Smooth muscle cell (in vitro differentiated cells): Measurements from ENCODE around the gene SPATA6L. TPM values are rescaled to one million over a fixed set of nuclear protein-coding genes. Genes with fewer than 3 reads are reported as not detected.

Experiments used
- DNase-seq: peaks from one replicate; lab custom pipeline; 2025; ENCODE audit not compliant: unreplicated experiment; lab: John Stamatoyannopoulos, UW
- H2AFZ ChIP-seq: fragments of 200-600 bp; sonication (generic); 2 replicates; pipeline ENCODE4 v1.6.0; 2016; ENCODE audit warnings: antibody characterized with exemption, low read depth, mild to moderate bottlenecking
- H3F3A ChIP-seq: fragments of 200-600 bp; sonication (generic); 2 replicates; pipeline ENCODE4 v1.6.0; 2017; ENCODE audit warnings: antibody characterized with exemption, low read depth
- H3K27ac ChIP-seq: fragments of 200-600 bp; sonication (generic); 2 replicates; pipeline ENCODE4 v1.5.1; 2016; ENCODE audit warnings: low read depth, mild to moderate bottlenecking
- H3K27me3 ChIP-seq: fragments of 200-600 bp; sonication (generic); 2 replicates; pipeline ENCODE4 v1.6.1; 2016; ENCODE audit warnings: low read depth, mild to moderate bottlenecking
- H3K36me3 ChIP-seq: fragments of 200-600 bp; sonication (generic); 2 replicates; pipeline ENCODE4 v1.5.1; 2016; ENCODE audit warnings: low read depth
- H3K4me1 ChIP-seq: fragments of 200-600 bp; sonication (generic); 2 replicates; pipeline ENCODE4 v1.5.1; 2016; ENCODE audit warnings: low read depth
- H3K4me2 ChIP-seq: fragments of 200-600 bp; sonication (generic); 2 replicates; pipeline ENCODE4 v1.6.0; 2016; ENCODE audit warnings: mild to moderate bottlenecking
- H3K4me3 ChIP-seq: fragments of 200-600 bp; sonication (generic); 2 replicates; pipeline ENCODE4 v1.5.1; 2016; ENCODE audit warnings: mild to moderate bottlenecking
- H3K79me2 ChIP-seq: fragments of 200-600 bp; sonication (generic); 2 replicates; pipeline ENCODE4 v1.6.0; 2016; ENCODE audit warnings: low read depth, mild to moderate bottlenecking
- H3K9ac ChIP-seq: fragments of 200-600 bp; sonication (generic); 2 replicates; pipeline ENCODE4 v1.6.0; 2016; ENCODE audit warnings: low read depth
- H3K9me3 ChIP-seq: fragments of 200-600 bp; sonication (generic); replicated peaks from 2 replicates; pipeline ENCODE4 v1.5.1; 2016; ENCODE audit warnings: low read depth
- H4K20me1 ChIP-seq: fragments of 200-600 bp; sonication (generic); 2 replicates; pipeline ENCODE4 v1.6.0; 2016; ENCODE audit warnings: low read depth
- WGBS: methylation state at CpG from one replicate; pipeline ENCODE4 v1.1.7; 2016; ENCODE audit warnings: low lambda C conversion rate; 5-methylcytosine and 5-hydroxymethylcytosine counted together
- polyA plus RNA-seq: library from polyadenylated mRNA; unstranded; fragments of >200 nt; fragmentation: Nextera tagmentation; extraction: Ambion mirVana; gene quantifications from 2 replicates; pipeline ENCODE4 v1.2.1, GENCODE V29; 2016
- total RNA-seq: library from RNA; depleted of rRNA; stranded (reverse); fragments of >200 nt; gene quantifications from 2 replicates; pipeline ENCODE4 v1.2.3, GENCODE V29; 2014
- TF ChIP-seq, protein P1 (sequence below): fragments of 200-600 bp; sonication (generic); IDR thresholded peaks from 2 replicates; pipeline ENCODE4 v1.5.1; 2017; ENCODE audit warnings: borderline replicate concordance, mild to moderate bottlenecking, antibody characterized with exemption; ENCODE audit not compliant: insufficient read depth, poor library complexity, severe bottlenecking

The SPATA6L gene
- total and polyA plus RNA-seq, 2 experiments from 2014 or later = 0.57 to 0.67 TPM

DNA sequence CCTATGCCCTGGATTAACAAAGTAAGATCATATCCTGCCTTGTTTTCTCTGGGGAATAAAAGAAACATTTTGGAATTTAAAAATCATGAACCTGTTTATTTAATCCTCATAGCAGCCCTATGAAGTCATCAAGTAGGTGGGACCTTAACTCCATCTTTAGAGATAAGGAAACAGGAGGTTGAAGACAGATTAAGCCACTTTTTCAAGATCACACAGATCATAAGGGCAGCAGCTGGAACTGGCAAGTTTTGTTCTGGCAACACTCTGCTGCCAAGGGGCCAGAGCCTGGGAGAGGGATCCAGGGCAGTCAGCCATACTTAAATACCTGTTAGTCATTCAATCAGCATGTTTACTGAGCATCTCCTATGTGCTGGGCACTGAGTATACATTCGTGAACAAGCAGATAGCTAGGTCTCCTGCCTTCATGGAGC lies 112.3 kb downstream of the SPATA6L start:
- Histone ChIP-seq H3K4me2 (no peak overlapping the region), H3K27me3 (no peaks in the 10 kb centered on the region), H3K4me3 (no peak overlapping the region), H3K9ac (no peak overlapping the region), H2AFZ (no peak overlapping the region), H3K4me1 (no peaks in the 10 kb centered on the region), H3K27ac (no peak overlapping the region), H4K20me1 (no peaks in the 10 kb centered on the region), H3K79me2 (no peaks in the 10 kb centered on the region), H3K36me3 (no peaks in the 10 kb centered on the region), H3K9me3 (no peaks in the 10 kb centered on the region), H3F3A (no peaks in the 10 kb centered on the region)
- 91% methylated on average over 1 of the region's 1 CpG for WGBS
- TF ChIP-seq, protein P1, sequence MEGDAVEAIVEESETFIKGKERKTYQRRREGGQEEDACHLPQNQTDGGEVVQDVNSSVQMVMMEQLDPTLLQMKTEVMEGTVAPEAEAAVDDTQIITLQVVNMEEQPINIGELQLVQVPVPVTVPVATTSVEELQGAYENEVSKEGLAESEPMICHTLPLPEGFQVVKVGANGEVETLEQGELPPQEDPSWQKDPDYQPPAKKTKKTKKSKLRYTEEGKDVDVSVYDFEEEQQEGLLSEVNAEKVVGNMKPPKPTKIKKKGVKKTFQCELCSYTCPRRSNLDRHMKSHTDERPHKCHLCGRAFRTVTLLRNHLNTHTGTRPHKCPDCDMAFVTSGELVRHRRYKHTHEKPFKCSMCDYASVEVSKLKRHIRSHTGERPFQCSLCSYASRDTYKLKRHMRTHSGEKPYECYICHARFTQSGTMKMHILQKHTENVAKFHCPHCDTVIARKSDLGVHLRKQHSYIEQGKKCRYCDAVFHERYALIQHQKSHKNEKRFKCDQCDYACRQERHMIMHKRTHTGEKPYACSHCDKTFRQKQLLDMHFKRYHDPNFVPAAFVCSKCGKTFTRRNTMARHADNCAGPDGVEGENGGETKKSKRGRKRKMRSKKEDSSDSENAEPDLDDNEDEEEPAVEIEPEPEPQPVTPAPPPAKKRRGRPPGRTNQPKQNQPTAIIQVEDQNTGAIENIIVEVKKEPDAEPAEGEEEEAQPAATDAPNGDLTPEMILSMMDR = no peak
- DNase-seq = no peak

DNA sequence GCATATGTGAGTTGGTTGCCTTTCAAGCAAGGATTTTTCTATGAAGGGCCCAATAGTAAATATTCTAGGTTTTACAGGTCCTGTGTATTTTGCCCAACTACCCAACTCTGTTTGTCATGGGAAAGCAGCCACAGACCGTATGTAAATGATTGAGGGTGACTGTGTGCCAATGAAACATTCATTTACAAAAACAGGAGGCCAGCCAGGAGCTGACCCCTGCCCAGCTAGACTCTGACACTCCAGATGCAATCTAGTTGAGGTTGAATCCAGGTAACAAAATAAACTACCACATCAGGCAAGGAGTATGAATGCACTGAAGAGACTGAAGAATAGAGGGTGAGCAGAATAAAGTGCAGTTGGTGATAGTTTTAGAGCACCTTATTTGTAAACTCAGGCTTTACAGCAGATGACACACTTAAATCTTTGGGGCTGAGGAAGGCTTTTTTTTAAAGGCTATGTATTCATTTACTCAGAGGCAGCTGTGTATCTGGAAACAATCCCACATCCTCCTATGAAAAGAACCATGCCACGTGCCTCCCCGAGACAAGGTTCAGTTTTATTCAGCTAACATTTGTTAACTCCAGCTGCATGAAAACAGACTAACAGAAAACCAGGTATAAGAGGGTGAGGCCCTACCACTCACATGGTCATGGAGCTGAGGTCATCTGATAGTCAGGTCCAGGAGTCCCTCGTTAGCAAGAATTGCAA lies 115.3 kb downstream of the SPATA6L start:
- H3K9me3 ChIP-seq = no peaks in the 10 kb centered on the region
- H4K20me1 ChIP-seq = no peaks in the 10 kb centered on the region
- no peak overlapping the region for H3K4me3 ChIP-seq
- no peak overlapping the region for H3K27ac ChIP-seq
- no peak overlapping the region for H3K9ac ChIP-seq
- H3K4me1 ChIP-seq = no peaks in the 10 kb centered on the region
- no peak overlapping the region for H2AFZ ChIP-seq
- H3K79me2 ChIP-seq = no peaks in the 10 kb centered on the region
- no peak for DNase-seq
- H3F3A ChIP-seq = no peaks in the 10 kb centered on the region
- no peak overlapping the region for H3K4me2 ChIP-seq
- 58% methylated on average over 4 of the region's 4 CpGs for WGBS
- no peaks in the 10 kb centered on the region for H3K27me3 ChIP-seq
- no peaks in the 10 kb centered on the region for H3K36me3 ChIP-seq
- TF ChIP-seq, protein P1 = no peak

DNA sequence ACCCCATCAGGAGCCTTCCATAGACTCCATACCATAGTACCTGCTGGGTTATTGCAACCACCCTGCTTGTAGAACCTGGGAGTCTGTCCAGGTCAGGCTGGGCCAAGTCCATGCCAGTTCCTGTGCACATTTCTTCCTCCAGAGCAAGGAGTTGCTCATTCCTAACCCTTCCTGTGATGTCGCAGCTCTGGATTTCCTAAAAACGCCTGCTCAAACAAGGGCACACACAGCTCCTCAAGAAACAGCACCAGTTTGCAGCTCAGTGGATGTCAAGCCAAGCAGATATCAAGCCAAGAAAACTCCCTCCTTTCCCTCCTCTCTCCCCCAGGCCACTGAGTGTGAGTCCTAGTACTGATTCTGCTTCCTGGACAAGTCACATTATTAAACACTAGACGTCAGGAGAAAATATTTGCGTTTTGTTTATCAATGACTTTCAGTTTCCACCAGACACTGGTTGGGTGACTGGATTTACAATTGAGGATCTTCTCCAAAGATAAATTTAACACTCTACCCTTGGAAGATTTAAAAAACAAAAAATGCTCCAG lies 116.5 kb downstream of the SPATA6L start:
- Histone ChIP-seq H4K20me1 (no peaks in the 10 kb centered on the region), H3K79me2 (no peaks in the 10 kb centered on the region), H3F3A (no peaks in the 10 kb centered on the region), H3K27ac (no peak overlapping the region), H3K27me3 (no peaks in the 10 kb centered on the region), H3K4me1 (no peaks in the 10 kb centered on the region), H3K4me2 (no peak overlapping the region), H2AFZ (no peak overlapping the region), H3K9ac (no peak overlapping the region), H3K9me3 (no peaks in the 10 kb centered on the region), H3K4me3 (no peak overlapping the region), H3K36me3 (no peaks in the 10 kb centered on the region)
- DNase-seq = no peak
- 60% methylated on average over 4 of the region's 4 CpGs for WGBS
- TF ChIP-seq, protein P1 = no peak
